Measurements from ENCODE around the gene ROM1.

ROM1 gene

GRCh38 chr11:62652161-62653006 lies 39.3 kb downstream of the ROM1 start:
- DNase-seq, result peak in 2 of 6 experiments; percentile 21 to 40

DNA sequence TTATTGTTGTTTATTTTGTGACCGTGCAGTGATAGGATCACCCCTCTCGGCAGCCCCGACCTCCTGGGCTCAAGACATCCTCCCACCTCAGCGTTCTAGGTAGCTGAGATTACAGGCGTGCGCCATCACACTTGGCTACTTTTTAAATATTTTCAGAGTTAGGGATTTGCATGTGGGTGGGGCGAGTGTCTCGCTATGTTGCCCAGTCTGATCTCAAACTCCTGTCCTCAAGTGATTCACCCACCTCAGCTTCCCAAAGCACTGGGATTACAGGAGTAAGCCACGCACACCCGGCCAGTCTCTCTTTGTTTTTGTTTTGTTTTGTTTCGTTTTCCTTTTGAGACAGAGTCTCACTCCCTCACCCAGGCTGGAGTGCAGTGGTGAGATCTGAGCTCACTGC lies 41.2 kb downstream of the ROM1 start:
- no peak for DNase-seq

- no peak for DNase-seq
Observed at GRCh38 chr11:62656796-62657429, 43.9 kb downstream of the ROM1 start.

- peak in 1 of 6 experiments; percentile 56 for DNase-seq
Observed at GRCh38 chr11:62664405-62665074, 51.5 kb downstream of the ROM1 start.

Data from stimulated activated naive CD4-positive, alpha-beta T cell (primary cell).